Activated CD4-positive, alpha-beta T cell treated with anti-CD3 and anti-CD28 coated beads, Interleukin-2, Interleukin-6, amounts not matched to agents 100 ng/mL and 50 ng/mL, durations not matched to agents 16 hours and 8 hours (primary cell): Measurements from ENCODE around the gene CCDC88C.

ENCODE experiments used
- DNase-seq: peaks from one replicate; pipeline ENCODE4 v3.0.0-alpha.2; 2020

CCDC88C gene

GRCh38 chr14:91396959-91397815 is 20.4 kb downstream of the CCDC88C start:
- peak; percentile 79 for DNase-seq

GRCh38 chr14:91396013-91396660 is 21.5 kb downstream of the CCDC88C start:
- DNase-seq, result no peak

- no peak for DNase-seq
These were observed 22.2 kb downstream of the CCDC88C start for GRCh38 chr14:91395466-91395865.

- no peak for DNase-seq
These were observed 23.2 kb downstream of the CCDC88C start for GRCh38 chr14:91394105-91395081.

GRCh38 chr14:91392623-91393303 is 24.9 kb downstream of the CCDC88C start:
- DNase-seq, result no peak

- no peak for DNase-seq
These were observed 27.3 kb downstream of the CCDC88C start for GRCh38 chr14:91390165-91390778.

GRCh38 chr14:91389150-91389549 is 28.5 kb downstream of the CCDC88C start:
- no peak for DNase-seq

GRCh38 chr14:91388551-91388975 is 29.1 kb downstream of the CCDC88C start:
- DNase-seq, result peak; percentile 69

GRCh38 chr14:91387951-91388381 is 29.7 kb downstream of the CCDC88C start:
- DNase-seq, result no peak

GRCh38 chr14:91387169-91387835 is 30.3 kb downstream of the CCDC88C start:
- no peak for DNase-seq

GRCh38 chr14:91385697-91386096 is 31.9 kb downstream of the CCDC88C start:
- no peak for DNase-seq

GRCh38 chr14:91385224-91385623 is 32.4 kb downstream of the CCDC88C start:
- no peak for DNase-seq

- DNase-seq, result no peak
These were observed 34.2 kb downstream of the CCDC88C start for GRCh38 chr14:91383439-91383838.

- no peak for DNase-seq
These were observed 35.6 kb downstream of the CCDC88C start for GRCh38 chr14:91381801-91382670.

GRCh38 chr14:91380610-91381371 is 36.8 kb downstream of the CCDC88C start:
- no peak for DNase-seq

GRCh38 chr14:91380123-91380522 is 37.5 kb downstream of the CCDC88C start:
- no peak for DNase-seq

GRCh38 chr14:91379579-91379932 is 38.1 kb downstream of the CCDC88C start:
- DNase-seq, result no peak

- no peak for DNase-seq
These were observed 38.6 kb downstream of the CCDC88C start for GRCh38 chr14:91378930-91379578.
